Retinal pigment epithelial cell (primary cell): Measurements from ENCODE around the gene PELI2.
"Not testable (repeated sequence)": the region's sequence is repeated elsewhere in the genome, so short reads cannot be mapped to it uniquely, and the experiment has no call there.

Source experiments
- DNase-seq: peaks from one replicate; pipeline ENCODE4 v3.0.0-alpha.2; 2010; ENCODE audit warnings: low read depth
- H3K4me3 ChIP-seq: 2 replicates; pipeline ENCODE4 v1.5.1; 2011; ENCODE audit warnings: mild to moderate bottlenecking, low read length, control low read depth, moderate library complexity
- CTCF ChIP-seq: conservative IDR thresholded peaks from 2 replicates; pipeline ENCODE4 v1.5.1; 2011; ENCODE audit warnings: low read depth, low read length, control low read depth, inconsistent platforms

PELI2 gene

GRCh38 chr14:56153267-56153666 is 35.1 kb downstream of the PELI2 start:
- TF ChIP-seq CTCF, result no peak
- no peak overlapping the region for H3K4me3 ChIP-seq
- no peak for DNase-seq

- DNase-seq, result no peak
- no peak overlapping the region for H3K4me3 ChIP-seq
- no peak for TF ChIP-seq CTCF
These were observed 36.1 kb downstream of the PELI2 start for GRCh38 chr14:56154321-56154720.

DNA sequence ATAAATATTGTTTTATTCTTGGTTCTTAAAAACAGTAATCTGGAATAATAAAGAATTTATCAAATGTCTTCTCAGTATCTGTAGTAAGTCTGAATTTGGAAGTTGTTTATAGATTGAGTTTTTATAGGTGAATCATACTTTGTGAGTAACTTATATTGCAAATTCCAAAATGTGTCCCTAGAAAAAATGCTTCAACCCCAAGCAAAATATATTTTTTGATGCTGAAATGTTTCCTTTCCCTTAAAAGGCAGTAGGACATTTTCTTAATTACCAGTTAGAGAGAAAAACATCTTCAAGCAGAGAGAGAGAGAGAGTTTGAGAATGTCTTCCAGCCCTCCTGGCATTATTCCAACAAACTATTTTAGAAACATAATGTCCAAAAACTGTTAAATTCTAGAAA is 37.9 kb downstream of the PELI2 start:
- TF ChIP-seq CTCF, result no peak
- no peak overlapping the region for H3K4me3 ChIP-seq
- DNase-seq, result no peak

GRCh38 chr14:56159066-56159465 is 40.9 kb downstream of the PELI2 start:
- H3K4me3 ChIP-seq, result no peak overlapping the region
- no peak for TF ChIP-seq CTCF
- no peak for DNase-seq

GRCh38 chr14:56160088-56160487 is 41.9 kb downstream of the PELI2 start:
- TF ChIP-seq CTCF, result no peak
- no peak for DNase-seq
- H3K4me3 ChIP-seq, result no peak overlapping the region

DNA sequence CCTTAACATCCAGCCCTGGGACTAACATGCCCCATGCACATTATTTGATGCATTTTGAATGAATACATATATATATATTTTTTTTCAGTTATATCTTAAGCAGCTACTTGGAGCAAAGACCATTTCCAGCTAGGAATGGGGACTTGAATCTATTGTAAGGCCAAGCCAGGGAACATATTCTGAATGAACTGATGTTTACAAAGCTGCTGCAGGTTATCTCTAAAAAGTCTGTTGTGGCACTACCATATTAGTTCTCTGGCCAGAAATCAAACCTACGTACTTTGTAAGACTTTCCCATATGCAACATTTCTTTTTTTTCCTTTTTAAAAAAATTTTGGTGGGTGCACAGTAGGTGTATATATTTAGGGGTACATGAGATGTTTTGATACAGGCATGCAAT is 43.4 kb downstream of the PELI2 start:
- no peak overlapping the region for H3K4me3 ChIP-seq
- no peak for TF ChIP-seq CTCF
- DNase-seq, result no peak

GRCh38 chr14:56162476-56162875 is 44.3 kb downstream of the PELI2 start:
- TF ChIP-seq CTCF, result no peak
- no peak for DNase-seq
- no peak overlapping the region for H3K4me3 ChIP-seq

- DNase-seq, H3K4me3 ChIP-seq: not testable (repeated sequence)
These were observed 48.4 kb downstream of the PELI2 start for GRCh38 chr14:56166579-56166978.
